Stimulated activated CD4-positive, alpha-beta T cell treated with anti-CD3 and anti-CD28 coated beads, Interleukin-12 subunit alpha, Interleukin-12 subunit beta, amount 100 ng/mL, for 48 hours (primary cell): ENCODE measurements around the gene DCLRE1A.

Source experiments
- DNase-seq, 3 donors: peaks; one replicate each; pipeline ENCODE4 v3.0.0-alpha.2; 2020; ENCODE audit warnings: low read depth in 2 of 3, low spot score in 1 of 3

Gene DCLRE1A

GRCh38 chr10:113791691-113792090, 62.2 kb downstream of the DCLRE1A start:
- DNase-seq: no peak

- no peak for DNase-seq
Observed at GRCh38 chr10:113788604-113789083, 65.2 kb downstream of the DCLRE1A start.
